Measurements from ENCODE around the gene NTF3.

NTF3 gene

DNA sequence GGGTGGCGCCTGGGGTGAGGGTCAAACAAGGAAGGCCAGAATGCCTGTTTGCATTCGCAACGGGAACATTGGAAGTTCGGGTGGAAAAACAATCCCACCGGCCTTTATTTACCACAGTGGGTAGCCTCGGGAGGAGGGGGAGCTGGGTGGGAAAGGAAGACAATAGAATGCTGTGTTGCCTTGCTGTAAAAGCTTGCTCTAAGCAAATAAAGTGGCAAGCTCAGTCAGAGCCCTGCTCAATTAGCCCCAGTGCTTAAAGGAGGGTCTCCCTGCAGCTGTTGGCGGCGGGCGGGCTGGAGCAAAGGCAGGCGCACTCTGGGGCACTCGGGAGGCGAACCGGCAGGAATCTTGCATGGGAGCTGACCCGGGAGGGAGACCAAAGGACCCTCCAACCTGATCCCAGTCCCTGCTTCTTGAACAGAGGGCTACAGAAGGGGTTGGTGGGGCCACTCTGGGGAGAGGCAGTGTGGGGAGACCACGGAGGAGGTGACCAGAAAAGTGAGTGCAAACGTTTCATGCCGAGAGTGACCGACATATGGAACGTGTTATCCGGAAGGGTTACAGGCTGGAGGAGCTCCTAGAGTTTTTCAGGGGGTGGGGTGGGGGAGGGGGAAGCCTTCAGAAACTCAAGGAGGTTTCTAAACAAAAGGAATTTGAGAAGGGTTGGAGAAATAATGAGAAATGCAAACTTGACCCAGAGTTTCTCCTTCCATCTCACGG, 48.5 kb downstream of the NTF3 start:
- Histone ChIP-seq H4K20me1 (ENCODE audit: control insufficient read depth, insufficient read depth, low read depth, low read length) (no peaks in the 10 kb centered on the region), H3K79me2 (ENCODE audit: control insufficient read depth, low read length) (no peaks in the 10 kb centered on the region), H3K9me3 (ENCODE audit: control insufficient read depth, insufficient read depth, low read length) (no peaks in the 10 kb centered on the region), H3K36me3 (ENCODE audit: control insufficient read depth, low read length) (peaks cover 19% of the 10 kb centered on the region; the same call in 1 of the 2 replicates), H3K9me2 (replicated peaks; ENCODE audit: control insufficient read depth, low read length) (no peaks in the 10 kb centered on the region), H3K4me2 (ENCODE audit: low read length) (no peak overlapping the region), H3K27me3 (ENCODE audit: control insufficient read depth, low read length) (no peaks in the 10 kb centered on the region), H3K4me1 (ENCODE audit: control insufficient read depth, low read length) (peaks cover 56% of the 10 kb centered on the region), H3K27ac (ENCODE audit: low read depth, low read length) (peak overlapping the region; percentile 99; the same call in 1 of the 2 replicates), H3F3A (ENCODE audit: control insufficient read depth, insufficient read depth) (peaks cover 19% of the 10 kb centered on the region), H3K4me3 (ENCODE audit: low read length) (no peak overlapping the region)
- no peak for TF ChIP-seq EZH2phosphoT487 (IDR thresholded peaks at IDR 0.05; ENCODE audit: borderline replicate concordance, low read length)
- TF ChIP-seq, protein P1, sequence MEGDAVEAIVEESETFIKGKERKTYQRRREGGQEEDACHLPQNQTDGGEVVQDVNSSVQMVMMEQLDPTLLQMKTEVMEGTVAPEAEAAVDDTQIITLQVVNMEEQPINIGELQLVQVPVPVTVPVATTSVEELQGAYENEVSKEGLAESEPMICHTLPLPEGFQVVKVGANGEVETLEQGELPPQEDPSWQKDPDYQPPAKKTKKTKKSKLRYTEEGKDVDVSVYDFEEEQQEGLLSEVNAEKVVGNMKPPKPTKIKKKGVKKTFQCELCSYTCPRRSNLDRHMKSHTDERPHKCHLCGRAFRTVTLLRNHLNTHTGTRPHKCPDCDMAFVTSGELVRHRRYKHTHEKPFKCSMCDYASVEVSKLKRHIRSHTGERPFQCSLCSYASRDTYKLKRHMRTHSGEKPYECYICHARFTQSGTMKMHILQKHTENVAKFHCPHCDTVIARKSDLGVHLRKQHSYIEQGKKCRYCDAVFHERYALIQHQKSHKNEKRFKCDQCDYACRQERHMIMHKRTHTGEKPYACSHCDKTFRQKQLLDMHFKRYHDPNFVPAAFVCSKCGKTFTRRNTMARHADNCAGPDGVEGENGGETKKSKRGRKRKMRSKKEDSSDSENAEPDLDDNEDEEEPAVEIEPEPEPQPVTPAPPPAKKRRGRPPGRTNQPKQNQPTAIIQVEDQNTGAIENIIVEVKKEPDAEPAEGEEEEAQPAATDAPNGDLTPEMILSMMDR (IDR thresholded peaks at IDR 0.05; ENCODE audit: low read depth, low read length, poor library complexity, severe bottlenecking): no peak

DNA sequence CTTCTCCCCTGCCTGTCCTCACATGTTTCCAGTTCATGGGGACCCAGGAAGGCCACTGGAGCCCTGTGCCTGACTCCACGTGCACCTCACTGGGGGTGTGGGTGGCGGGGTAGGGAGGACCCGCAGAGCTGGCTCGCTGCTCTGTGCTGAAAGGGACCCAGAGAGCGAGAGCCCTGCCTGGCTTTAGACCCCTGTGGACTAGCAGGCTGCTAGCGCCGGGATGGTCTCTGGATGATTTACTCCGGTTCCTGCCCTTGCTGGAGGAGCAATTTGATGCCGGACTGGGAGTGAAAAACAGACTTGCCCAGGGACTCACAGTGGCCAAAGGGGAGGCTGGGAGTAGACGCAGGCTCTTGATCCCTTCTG, 49.0 kb downstream of the NTF3 start:
- Histone ChIP-seq H3K27me3 (ENCODE audit: control insufficient read depth, low read length) (no peaks in the 10 kb centered on the region), H3K4me2 (ENCODE audit: low read length) (no peak overlapping the region), H4K20me1 (ENCODE audit: control insufficient read depth, insufficient read depth, low read depth, low read length) (no peaks in the 10 kb centered on the region), H3K36me3 (ENCODE audit: control insufficient read depth, low read length) (peaks cover 17% of the 10 kb centered on the region; the same call in 1 of the 2 replicates), H3K9me3 (ENCODE audit: control insufficient read depth, insufficient read depth, low read length) (no peaks in the 10 kb centered on the region), H3F3A (ENCODE audit: control insufficient read depth, insufficient read depth) (peaks cover 19% of the 10 kb centered on the region), H3K79me2 (ENCODE audit: control insufficient read depth, low read length) (no peaks in the 10 kb centered on the region), H3K4me1 (ENCODE audit: control insufficient read depth, low read length) (peaks cover 51% of the 10 kb centered on the region), H3K27ac (ENCODE audit: low read depth, low read length) (no peak overlapping the region), H3K9me2 (replicated peaks; ENCODE audit: control insufficient read depth, low read length) (no peaks in the 10 kb centered on the region), H3K4me3 (ENCODE audit: low read length) (no peak overlapping the region)
- TF ChIP-seq, protein P1 (IDR thresholded peaks at IDR 0.05; ENCODE audit: low read depth, low read length, poor library complexity, severe bottlenecking): no peak
- no peak for TF ChIP-seq EZH2phosphoT487 (IDR thresholded peaks at IDR 0.05; ENCODE audit: borderline replicate concordance, low read length)

DNA sequence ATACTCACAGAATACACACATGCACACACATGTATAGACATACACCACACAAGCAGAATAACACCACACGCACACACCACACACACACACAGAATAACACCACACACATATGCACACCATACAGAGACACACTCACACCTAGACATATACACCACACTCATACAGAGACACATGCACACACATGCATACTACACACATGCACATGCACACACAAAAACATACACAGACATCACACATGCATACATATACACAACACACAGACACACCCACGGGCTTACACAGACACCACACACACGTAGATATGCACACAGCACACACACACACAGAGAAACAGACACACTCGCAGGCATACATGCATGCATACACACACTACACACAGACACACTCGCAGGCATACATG, 49.7 kb downstream of the NTF3 start:
- Histone ChIP-seq H3K4me1 (ENCODE audit: control insufficient read depth, low read length) (peaks cover 44% of the 10 kb centered on the region), H3K9me3 (ENCODE audit: control insufficient read depth, insufficient read depth, low read length) (no peaks in the 10 kb centered on the region), H3F3A (ENCODE audit: control insufficient read depth, insufficient read depth) (peaks cover 19% of the 10 kb centered on the region), H3K79me2 (ENCODE audit: control insufficient read depth, low read length) (no peaks in the 10 kb centered on the region), H3K27me3 (ENCODE audit: control insufficient read depth, low read length) (no peaks in the 10 kb centered on the region), H3K4me3 (ENCODE audit: low read length) (no peak overlapping the region), H4K20me1 (ENCODE audit: control insufficient read depth, insufficient read depth, low read depth, low read length) (no peaks in the 10 kb centered on the region), H3K9me2 (replicated peaks; ENCODE audit: control insufficient read depth, low read length) (no peaks in the 10 kb centered on the region), H3K36me3 (ENCODE audit: control insufficient read depth, low read length) (peaks cover 10% of the 10 kb centered on the region; the same call in 1 of the 2 replicates), H3K4me2 (ENCODE audit: low read length) (no peak overlapping the region), H3K27ac (ENCODE audit: low read depth, low read length) (no peak overlapping the region)
- TF ChIP-seq, protein P1 (IDR thresholded peaks at IDR 0.05; ENCODE audit: low read depth, low read length, poor library complexity, severe bottlenecking): no peak
- no peak for TF ChIP-seq EZH2phosphoT487 (IDR thresholded peaks at IDR 0.05; ENCODE audit: borderline replicate concordance, low read length)
